GM18511 (cell line): Measurements from ENCODE around the gene RPL27.
A peak's percentile ranks its signal among the peaks of the same experiment; 100 is the strongest.
"Not testable (repeated sequence)": the region's sequence is repeated elsewhere in the genome, so short reads cannot be mapped to it uniquely, and the experiment has no call there.

Experiments
- ATAC-seq: cut with Tn5 transposase; IDR thresholded peaks from one replicate; pipeline ENCODE4 v1.9.1; 2021; ENCODE audit warnings: mild to moderate bottlenecking, moderate library complexity; ENCODE audit not compliant: unreplicated experiment

RPL27 gene

GRCh38 chr17:42997984-42998938 is at the start of gene RPL27:
TSS of gene RPL27 (plus strand) at chr17:42998419. CDS start at chr17:42998751, 332 bp downstream.
- peak; percentile 93 for ATAC-seq

GRCh38 chr17:42950044-42950783 is 48.0 kb upstream of the RPL27 start:
- no peak for ATAC-seq

GRCh38 chr17:42953669-42954068 is 44.5 kb upstream of the RPL27 start:
- no peak for ATAC-seq

GRCh38 chr17:42964161-42964932 is 33.9 kb upstream of the RPL27 start, which contains the start of gene AARSD1:
TSS of gene AARSD1 (minus strand) at chr17:42964454. CDS start at chr17:42964440, 14 bp downstream.
- ATAC-seq = peak; percentile 76

- no peak for ATAC-seq
Observed at GRCh38 chr17:42967925-42968324, 30.3 kb upstream of the RPL27 start.

GRCh38 chr17:42969001-42969581 is 29.1 kb upstream of the RPL27 start:
- ATAC-seq = no peak

- ATAC-seq = no peak
Observed at GRCh38 chr17:42971589-42971988, 26.6 kb upstream of the RPL27 start.

- not testable (repeated sequence) for ATAC-seq
Observed at GRCh38 chr17:42973323-42973722, 24.9 kb upstream of the RPL27 start.

- ATAC-seq = no peak
Observed at GRCh38 chr17:42975265-42975664, 23.0 kb upstream of the RPL27 start.

GRCh38 chr17:42975701-42976100 is 22.5 kb upstream of the RPL27 start:
- not testable (repeated sequence) for ATAC-seq

GRCh38 chr17:42979511-42980273 is 18.5 kb upstream of the RPL27 start, which contains the start of gene PTGES3L:
TSS of gene PTGES3L (minus strand) at chr17:42980080. CDS start at chr17:42980053, 27 bp downstream.
- ATAC-seq = peak; percentile 42

- peak; percentile 80 for ATAC-seq
Observed at GRCh38 chr17:42980274-42980765, 17.9 kb upstream of the RPL27 start, which contains the start of gene RUNDC1. TSS of gene RUNDC1 (plus strand) at chr17:42980565. CDS start at chr17:42980577, 12 bp downstream.

GRCh38 chr17:42980766-42981397 is 17.3 kb upstream of the RPL27 start:
- ATAC-seq = peak; percentile 55

- ATAC-seq = no peak
Observed at GRCh38 chr17:42982266-42982665, 16.0 kb upstream of the RPL27 start.

- ATAC-seq = no peak
Observed at GRCh38 chr17:42985225-42985624, 13.0 kb upstream of the RPL27 start.

GRCh38 chr17:42989141-42989540 is 9.1 kb upstream of the RPL27 start:
- no peak for ATAC-seq

GRCh38 chr17:42989726-42990652 is 8.2 kb upstream of the RPL27 start:
- ATAC-seq = no peak

- no peak for ATAC-seq
Observed at GRCh38 chr17:42991471-42991870, 6.7 kb upstream of the RPL27 start.
